HepG2 (cell line): ENCODE measurements around the gene GTF2F1. TPM values are rescaled to one million over a fixed set of nuclear protein-coding genes. Genes with fewer than 3 reads are reported as not detected.

Experiments
- ARHGAP35 ChIP-seq: sonication (generic); formaldehyde crosslinking; IDR thresholded peaks from 2 replicates; pipeline ENCODE4 v1.9.0; 2022; ENCODE audit warnings: mild to moderate bottlenecking, inconsistent platforms, moderate library complexity, missing genetic modification reagents, borderline replicate concordance
- CSRNP1 ChIP-seq: sonication (generic); formaldehyde crosslinking; IDR thresholded peaks from 2 replicates; pipeline ENCODE4 v1.8.1; 2023; ENCODE audit warnings: mild to moderate bottlenecking, missing genetic modification reagents
- ETV6 ChIP-seq: sonication (generic); formaldehyde crosslinking; conservative IDR thresholded peaks from 2 replicates; pipeline ENCODE4 v1.4.0; 2020; ENCODE audit warnings: missing genetic modification reagents
- KDM2A ChIP-seq: sonication (generic); formaldehyde crosslinking; IDR thresholded peaks from 2 replicates; pipeline ENCODE4 v1.4.0; 2020; ENCODE audit warnings: low read depth, missing genetic modification reagents, borderline replicate concordance
- MAZ ChIP-seq, 2 experiments: sonication (generic) in 1 of 2; formaldehyde crosslinking in 1 of 2; IDR thresholded peaks; 2 replicates each; pipeline versions ENCODE4 v1.5.0 to v1.6.1; 2012 to 2020; ENCODE audit warnings: low read depth in 2 of 2, mild to moderate bottlenecking in 2 of 2, borderline replicate concordance in 1 of 2, improper control_type of control experiment in 1 of 2, low read length in 1 of 2, missing genetic modification reagents in 1 of 2, moderate library complexity in 1 of 2
- POLR2A ChIP-seq, 2 experiments: IDR thresholded peaks; 2 replicates each; pipeline ENCODE4 v1.6.1; 2011; ENCODE audit warnings: low read depth in 2 of 2, low read length in 2 of 2, mild to moderate bottlenecking in 1 of 2, moderate library complexity in 1 of 2; ENCODE audit not compliant: insufficient read depth in 1 of 2
- RFXANK ChIP-seq: IDR thresholded peaks from 2 replicates; pipeline ENCODE4 v1.6.1; 2016
- SMYD3 ChIP-seq: sonication (generic); formaldehyde crosslinking; IDR thresholded peaks from 2 replicates; pipeline ENCODE4 v1.8.1; 2023; ENCODE audit warnings: mild to moderate bottlenecking, missing genetic modification reagents
- YY1 ChIP-seq: IDR thresholded peaks from 2 replicates; pipeline ENCODE4 v1.6.1; 2011; ENCODE audit warnings: low read length, low read depth, moderate library complexity, mild to moderate bottlenecking; ENCODE audit not compliant: insufficient read depth, insufficient replicate concordance
- ZBED4 ChIP-seq: sonication (generic); formaldehyde crosslinking; IDR thresholded peaks from 2 replicates; pipeline ENCODE4 v1.4.0; 2020; ENCODE audit warnings: missing genetic modification reagents, borderline replicate concordance
- ZFYVE20 ChIP-seq: sonication (generic); formaldehyde crosslinking; IDR thresholded peaks from 2 replicates; pipeline ENCODE4 v1.8.0; 2023; ENCODE audit warnings: low read depth, mild to moderate bottlenecking, moderate library complexity, missing genetic modification reagents, borderline replicate concordance
- ZNF160 ChIP-seq: sonication (generic); formaldehyde crosslinking; IDR thresholded peaks from 2 replicates; pipeline ENCODE4 v1.8.0; 2022; ENCODE audit warnings: mild to moderate bottlenecking, inconsistent platforms, missing genetic modification reagents
- ZNF329 ChIP-seq: sonication (generic); formaldehyde crosslinking; IDR thresholded peaks from 2 replicates; pipeline ENCODE4 v1.9.0; 2021; ENCODE audit warnings: low read depth, mild to moderate bottlenecking, missing genetic modification reagents
- ZNF564 ChIP-seq: sonication (generic); formaldehyde crosslinking; IDR thresholded peaks from 2 replicates; pipeline ENCODE4 v1.8.1; 2023; ENCODE audit warnings: mild to moderate bottlenecking, missing genetic modification reagents
- ZNF580 ChIP-seq: IDR thresholded peaks from 2 replicates; pipeline ENCODE4 v1.6.1; 2016; ENCODE audit warnings: low read depth, borderline replicate concordance
- ZNF713 ChIP-seq: sonication (generic); formaldehyde crosslinking; IDR thresholded peaks from 2 replicates; pipeline ENCODE4 v1.4.0; 2020; ENCODE audit warnings: mild to moderate bottlenecking, missing genetic modification reagents
- polyA plus RNA-seq, 8 experiments: library from polyadenylated mRNA; depleted of rRNA in 3 of 8; stranded (reverse) in 7 of 8; unstranded in 1 of 8; fragments of >200 nt; fragmentation: Illumina TruSeq in 4 of 8; extraction: Trizol in 4 of 8; gene quantifications; 2 replicates each; pipeline versions ENCODE4 v1.2.1 to v1.2.3, GENCODE V29; 2011 to 2016; ENCODE audit warnings: low read depth in 4 of 8, missing spikeins in 1 of 8, mixed read lengths in 1 of 8; ENCODE audit not compliant: insufficient read depth in 1 of 8
- total RNA-seq, 5 experiments: library from RNA; depleted of rRNA; stranded (reverse); fragments of >200 nt; fragmentation: Illumina TruSeq; extraction: Trizol; gene quantifications; 2 replicates each; pipeline ENCODE4 v1.2.3, GENCODE V29; 2016; ENCODE audit warnings: low read depth in 1 of 5
- TF ChIP-seq, protein P1 (sequence below): sonication (generic); formaldehyde crosslinking; IDR thresholded peaks from 2 replicates; pipeline ENCODE4 v1.4.0; 2020; ENCODE audit warnings: missing genetic modification reagents
- TF ChIP-seq, protein P2 (sequence below): sonication (generic); formaldehyde crosslinking; IDR thresholded peaks from 2 replicates; pipeline ENCODE4 v1.8.0; 2022; ENCODE audit warnings: mild to moderate bottlenecking, missing genetic modification reagents, borderline replicate concordance

The GTF2F1 gene
- total and polyA plus RNA-seq, 2 of the 13 experiments (the other 11 are each of a cell fraction or from before 2014, with no cell fraction given), result 27.8 to 34.1 TPM

GRCh38 chr19:6393074-6393982 lies at the start of gene GTF2F1 (continued):
- peak; percentile 37; the same call in 1 of the 2 replicates for TF ChIP-seq ZBED4 (CRISPR knock-in tag)
- no peak for TF ChIP-seq SMYD3
- TF ChIP-seq, protein P1, sequence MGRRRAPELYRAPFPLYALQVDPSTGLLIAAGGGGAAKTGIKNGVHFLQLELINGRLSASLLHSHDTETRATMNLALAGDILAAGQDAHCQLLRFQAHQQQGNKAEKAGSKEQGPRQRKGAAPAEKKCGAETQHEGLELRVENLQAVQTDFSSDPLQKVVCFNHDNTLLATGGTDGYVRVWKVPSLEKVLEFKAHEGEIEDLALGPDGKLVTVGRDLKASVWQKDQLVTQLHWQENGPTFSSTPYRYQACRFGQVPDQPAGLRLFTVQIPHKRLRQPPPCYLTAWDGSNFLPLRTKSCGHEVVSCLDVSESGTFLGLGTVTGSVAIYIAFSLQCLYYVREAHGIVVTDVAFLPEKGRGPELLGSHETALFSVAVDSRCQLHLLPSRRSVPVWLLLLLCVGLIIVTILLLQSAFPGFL, result no peak
- TF ChIP-seq MAZ (IDR thresholded peaks at IDR 0.05; ENCODE audit: borderline replicate concordance, low read depth, low read length), result 0 out of 2 replicates have a peak, but pooled peaks have one; percentile 22
- TF ChIP-seq MAZ (CRISPR knock-in tag; IDR thresholded peaks at IDR 0.05; ENCODE audit: low read depth), result peak; percentile 6; the same call in 1 of the 2 replicates
- TF ChIP-seq CSRNP1 (CRISPR knock-in tag), result 0 out of 2 replicates have a peak, but pooled peaks have one; percentile 64
- 0 out of 2 replicates have a peak, but pooled peaks have one; percentile 14 for TF ChIP-seq ZNF564 (CRISPR knock-in tag)
- TF ChIP-seq ZNF580 (CRISPR knock-in tag), result peak; percentile 26; the same call in 1 of the 2 replicates
- TF ChIP-seq RFXANK (CRISPR knock-in tag), result no peak
- TF ChIP-seq ETV6 (CRISPR knock-in tag), result no peak
- no peak for TF ChIP-seq ZNF713 (CRISPR knock-in tag)
- no peak for TF ChIP-seq ARHGAP35
- TF ChIP-seq YY1, result peak; percentile 72
- TF ChIP-seq ZNF329 (CRISPR knock-in tag), result no peak
- TF ChIP-seq KDM2A (CRISPR knock-in tag), result 0 out of 2 replicates have a peak, but pooled peaks have one; percentile 44
- TF ChIP-seq, protein P2, sequence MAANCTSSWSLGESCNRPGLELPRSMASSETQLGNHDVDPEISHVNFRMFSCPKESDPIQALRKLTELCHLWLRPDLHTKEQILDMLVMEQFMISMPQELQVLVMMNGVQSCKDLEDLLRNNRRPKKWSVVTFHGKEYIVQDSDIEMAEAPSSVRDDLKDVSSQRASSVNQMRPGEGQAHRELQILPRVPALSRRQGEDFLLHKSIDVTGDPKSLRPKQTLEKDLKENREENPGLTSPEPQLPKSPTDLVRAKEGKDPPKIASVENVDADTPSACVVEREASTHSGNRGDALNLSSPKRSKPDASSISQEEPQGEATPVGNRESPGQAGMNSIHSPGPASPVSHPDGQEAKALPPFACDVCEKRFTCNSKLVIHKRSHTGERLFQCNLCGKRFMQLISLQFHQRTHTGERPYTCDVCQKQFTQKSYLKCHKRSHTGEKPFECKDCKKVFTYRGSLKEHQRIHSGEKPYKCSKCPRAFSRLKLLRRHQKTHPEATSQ (CRISPR knock-in tag), result peak; percentile 57; the same call in 1 of the 2 replicates
- TF ChIP-seq ZNF160 (CRISPR knock-in tag), result peak; percentile 78; the same call in 1 of the 2 replicates
- no peak for TF ChIP-seq ZFYVE20 (CRISPR knock-in tag)
- TF ChIP-seq POLR2A (IDR thresholded peaks at IDR 0.05; ENCODE audit: insufficient read depth in 1 of 2, low read depth in 2 of 2, low read length in 2 of 2), result peak; percentile 52 to 70; a peak in 3 of 4 replicates
